Measurements from ENCODE around the gene ALG1L2.
"Not testable (repeated sequence)": the region's sequence is repeated elsewhere in the genome, so short reads cannot be mapped to it uniquely, and the experiment has no call there.

ALG1L2 gene

DNA sequence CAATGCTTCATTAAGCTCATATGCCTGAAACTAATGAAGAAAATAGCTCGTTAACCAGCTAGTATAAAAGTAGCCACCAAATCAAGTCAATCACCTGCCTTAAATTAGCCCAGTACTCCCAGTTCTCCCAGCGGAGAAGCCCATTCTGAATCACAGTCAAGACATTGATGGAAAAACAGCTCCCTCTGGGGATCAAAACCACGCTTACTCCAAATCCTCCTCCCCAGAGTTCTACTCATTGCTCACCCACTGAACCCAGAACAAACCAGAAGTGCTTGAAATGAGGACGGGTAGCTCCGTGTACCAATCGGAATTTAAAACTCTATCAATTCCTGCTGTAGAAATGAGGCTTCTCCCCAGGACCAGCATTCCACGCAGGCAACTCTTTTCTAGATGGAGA lies 54.7 kb downstream of the ALG1L2 start:
- not testable (repeated sequence) for DNase-seq

DNA sequence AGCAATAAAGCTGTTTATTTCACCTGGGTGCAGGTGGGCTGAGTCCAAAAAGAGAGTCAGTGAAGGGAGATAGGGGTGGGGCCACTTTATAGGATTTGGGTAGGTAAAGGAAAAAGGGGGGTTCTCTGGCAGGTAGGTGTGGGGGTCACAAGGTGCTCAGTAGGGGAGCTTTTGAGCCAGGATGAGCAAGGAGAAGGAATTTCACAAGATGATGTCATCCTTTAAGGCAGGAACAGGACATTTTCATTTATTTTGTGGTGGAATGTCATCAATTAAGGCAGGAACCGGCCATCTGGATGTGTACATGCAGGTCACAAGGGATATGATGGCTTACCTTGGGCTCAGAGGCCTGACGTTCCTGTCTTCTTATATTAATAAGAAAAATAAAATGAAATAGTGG lies 56.1 kb downstream of the ALG1L2 start:
- DNase-seq, result not testable (repeated sequence)

DNA sequence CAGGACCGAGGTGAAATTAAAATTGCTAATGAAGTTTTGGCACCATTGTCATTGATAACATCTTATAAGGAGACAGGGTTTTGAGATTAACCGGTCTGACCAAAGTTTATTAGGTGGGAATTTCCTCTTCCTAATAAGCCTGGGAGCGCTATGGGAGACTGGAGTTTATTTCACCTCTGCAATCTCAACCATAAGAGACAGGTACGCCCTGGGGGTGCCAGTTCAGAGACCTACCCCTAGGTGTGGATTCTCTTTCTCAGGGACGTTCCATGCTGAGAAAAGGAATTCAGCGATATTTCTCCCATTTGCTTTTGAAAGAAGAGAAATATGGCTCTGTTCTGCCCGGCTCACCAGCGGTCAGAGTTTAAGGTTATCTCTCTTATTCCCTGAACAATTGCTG lies 57.4 kb downstream of the ALG1L2 start:
- DNase-seq, result not testable (repeated sequence)

DNA sequence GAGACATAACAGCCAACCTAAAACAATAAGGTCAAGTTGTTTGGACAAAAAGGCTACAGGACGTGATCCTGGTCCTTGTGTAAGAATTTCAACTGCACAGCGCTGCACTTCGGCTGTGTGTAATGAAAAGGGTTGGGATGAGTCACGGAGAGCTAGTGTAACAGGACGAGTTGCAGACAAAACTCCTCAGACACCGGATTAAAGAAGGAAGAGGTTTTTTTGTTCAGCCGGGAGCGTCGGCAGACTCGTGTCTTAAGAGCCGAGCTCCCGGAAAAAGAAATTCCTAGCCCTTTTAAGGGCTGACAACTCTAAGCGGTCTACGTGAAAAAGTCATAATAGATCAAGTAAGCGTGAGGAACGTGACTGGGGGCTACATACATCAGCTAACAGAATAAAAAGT lies 59.1 kb downstream of the ALG1L2 start:
- not testable (repeated sequence) for DNase-seq

DNA sequence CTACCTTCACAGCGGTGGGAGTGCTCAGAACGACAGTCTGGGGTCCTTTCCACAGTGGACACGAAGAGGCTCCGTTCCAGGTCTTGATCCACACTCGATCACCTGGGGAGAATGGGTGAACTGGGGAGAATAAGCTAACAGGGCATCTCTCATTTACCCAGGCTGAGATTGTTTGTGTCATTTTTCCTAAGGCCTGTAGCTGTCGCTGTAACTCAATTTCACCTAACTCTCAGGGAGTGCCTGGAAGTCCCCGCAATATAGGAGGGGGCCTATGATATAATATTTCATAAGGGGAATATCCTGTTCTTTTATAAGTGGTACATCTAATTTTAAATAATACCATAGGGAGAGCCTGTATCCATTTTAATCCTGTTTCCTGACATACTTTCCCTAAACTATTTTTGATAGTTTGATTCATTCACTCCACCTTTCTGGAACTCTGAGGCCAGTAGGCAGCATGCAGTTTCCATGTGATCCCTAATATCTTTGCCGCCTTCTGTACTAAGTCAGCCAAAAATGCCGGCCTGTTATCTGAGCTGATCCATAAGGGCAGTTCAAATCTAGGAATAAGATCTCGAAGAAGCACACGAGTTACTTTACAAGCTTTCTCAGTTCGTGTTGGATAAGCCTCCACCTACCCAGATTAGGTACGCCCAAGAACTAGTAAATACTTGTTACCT lies 62.2 kb downstream of the ALG1L2 start:
- not testable (repeated sequence) for DNase-seq

DNA sequence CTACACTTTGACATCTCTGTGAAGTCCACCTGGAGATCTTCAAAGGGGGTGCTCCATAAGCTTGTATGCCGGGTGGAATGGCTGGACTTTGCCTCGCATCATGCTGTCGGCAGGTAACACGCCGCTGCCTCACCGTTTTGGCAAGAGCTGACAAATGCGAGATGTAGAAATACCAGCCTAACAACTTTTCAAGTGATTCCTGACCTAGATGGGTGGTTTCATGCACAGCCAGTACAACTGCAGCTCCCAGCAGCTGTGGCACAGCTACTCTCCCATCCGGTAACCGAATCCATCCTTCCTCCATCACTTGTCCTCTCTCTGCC lies 62.7 kb downstream of the ALG1L2 start:
- not testable (repeated sequence) for DNase-seq

DNA sequence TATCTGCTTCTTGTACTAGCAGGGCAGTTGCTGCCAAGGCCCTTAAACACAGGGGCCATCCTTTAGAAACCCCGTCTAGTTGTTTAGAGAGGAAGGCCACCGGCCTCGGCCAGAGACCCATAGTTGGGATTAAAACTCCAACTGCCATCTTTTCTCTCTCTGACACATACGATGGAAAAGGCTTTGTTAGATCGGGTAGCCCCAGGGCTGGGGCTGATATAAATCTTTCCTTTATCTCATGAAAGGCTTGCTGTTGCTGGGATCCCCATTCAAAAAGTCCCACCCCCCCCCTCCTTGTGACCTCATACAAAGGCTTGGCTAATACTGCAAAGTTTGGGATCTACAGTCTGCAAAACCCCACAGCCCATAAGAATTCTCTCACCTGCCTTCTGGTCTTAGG lies 63.8 kb downstream of the ALG1L2 start:
- DNase-seq, result not testable (repeated sequence)

DNA sequence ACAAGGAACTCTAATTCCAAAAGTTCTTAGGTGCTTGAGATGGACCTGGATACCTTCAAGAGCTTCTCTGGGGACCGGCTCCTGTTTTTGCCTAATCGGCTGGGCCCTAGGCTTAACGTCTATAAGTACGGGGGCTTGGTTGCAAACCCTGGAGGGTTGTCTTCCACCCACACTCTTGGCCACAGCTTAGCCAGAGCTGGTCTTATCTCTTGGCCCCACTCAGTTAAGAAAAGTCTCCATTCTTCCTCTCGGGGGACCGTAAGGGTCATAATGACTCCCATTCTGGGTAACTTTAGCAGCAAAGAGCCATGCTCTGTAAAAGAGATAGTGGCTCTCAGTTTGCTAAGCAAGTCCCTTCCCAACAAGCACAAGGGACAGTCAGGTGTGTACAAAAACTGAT lies 64.8 kb downstream of the ALG1L2 start:
- not testable (repeated sequence) for DNase-seq
